ENCODE measurements around the gene FYB1.

GRCh38 chr5:39114155-39114554 is 105.2 kb downstream of the FYB1 start:
- TF ChIP-seq, protein P1, sequence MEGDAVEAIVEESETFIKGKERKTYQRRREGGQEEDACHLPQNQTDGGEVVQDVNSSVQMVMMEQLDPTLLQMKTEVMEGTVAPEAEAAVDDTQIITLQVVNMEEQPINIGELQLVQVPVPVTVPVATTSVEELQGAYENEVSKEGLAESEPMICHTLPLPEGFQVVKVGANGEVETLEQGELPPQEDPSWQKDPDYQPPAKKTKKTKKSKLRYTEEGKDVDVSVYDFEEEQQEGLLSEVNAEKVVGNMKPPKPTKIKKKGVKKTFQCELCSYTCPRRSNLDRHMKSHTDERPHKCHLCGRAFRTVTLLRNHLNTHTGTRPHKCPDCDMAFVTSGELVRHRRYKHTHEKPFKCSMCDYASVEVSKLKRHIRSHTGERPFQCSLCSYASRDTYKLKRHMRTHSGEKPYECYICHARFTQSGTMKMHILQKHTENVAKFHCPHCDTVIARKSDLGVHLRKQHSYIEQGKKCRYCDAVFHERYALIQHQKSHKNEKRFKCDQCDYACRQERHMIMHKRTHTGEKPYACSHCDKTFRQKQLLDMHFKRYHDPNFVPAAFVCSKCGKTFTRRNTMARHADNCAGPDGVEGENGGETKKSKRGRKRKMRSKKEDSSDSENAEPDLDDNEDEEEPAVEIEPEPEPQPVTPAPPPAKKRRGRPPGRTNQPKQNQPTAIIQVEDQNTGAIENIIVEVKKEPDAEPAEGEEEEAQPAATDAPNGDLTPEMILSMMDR (conservative IDR thresholded peaks at IDR 0.05) = no peak
- no peak for TF ChIP-seq ZFX (IDR thresholded peaks at IDR 0.05)

Data from C4-2B (cell line).